HG03066 (cell line): ENCODE measurements around the gene HCN1.
"Not testable (repeated sequence)": the region's sequence is repeated elsewhere in the genome, so short reads cannot be mapped to it uniquely, and the experiment has no call there.

Experiments used
- ATAC-seq: cut with Tn5 transposase; IDR thresholded peaks from one replicate; pipeline ENCODE4 v1.9.1; 2021; ENCODE audit warnings: low read depth; ENCODE audit not compliant: unreplicated experiment

Gene HCN1

DNA sequence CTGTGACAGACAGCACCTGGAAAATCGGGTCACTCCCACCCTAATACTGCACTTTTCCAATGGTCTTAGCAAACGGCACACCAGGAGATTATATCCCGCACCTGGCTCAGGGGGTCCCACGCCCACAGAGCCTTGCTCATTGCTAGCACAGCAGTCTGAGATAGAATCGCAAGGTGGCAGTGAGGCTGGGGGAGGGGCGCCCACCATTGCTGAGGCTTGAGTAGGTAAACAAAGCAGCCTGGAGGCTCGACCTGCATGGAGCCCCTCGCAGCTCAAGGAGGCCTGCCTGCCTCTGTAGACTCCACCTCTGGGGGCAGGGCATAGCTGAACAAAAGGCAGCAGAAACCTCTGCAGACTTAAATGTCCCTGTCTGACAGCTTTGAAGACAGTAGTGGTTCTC, 383.6 kb downstream of the HCN1 start:
- ATAC-seq: not testable (repeated sequence)

DNA sequence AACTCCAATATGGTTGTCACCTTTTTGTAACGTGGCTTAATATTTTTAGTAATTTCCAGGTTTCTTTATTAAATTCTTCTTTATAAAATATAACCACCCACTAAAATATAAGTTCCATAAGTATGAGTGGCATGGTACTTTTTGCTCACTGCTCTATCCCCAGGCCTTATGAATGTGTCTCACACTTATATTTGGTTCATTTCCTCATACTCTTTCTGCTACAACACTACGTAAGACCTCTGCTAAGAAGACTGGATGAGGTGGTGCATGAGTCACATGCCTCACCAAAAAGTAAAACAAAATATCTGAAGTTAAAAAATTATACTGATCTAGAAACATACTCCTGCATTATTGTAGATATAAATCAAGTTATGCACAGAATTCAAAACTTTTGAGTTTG, 400.9 kb downstream of the HCN1 start:
- no peak for ATAC-seq

DNA sequence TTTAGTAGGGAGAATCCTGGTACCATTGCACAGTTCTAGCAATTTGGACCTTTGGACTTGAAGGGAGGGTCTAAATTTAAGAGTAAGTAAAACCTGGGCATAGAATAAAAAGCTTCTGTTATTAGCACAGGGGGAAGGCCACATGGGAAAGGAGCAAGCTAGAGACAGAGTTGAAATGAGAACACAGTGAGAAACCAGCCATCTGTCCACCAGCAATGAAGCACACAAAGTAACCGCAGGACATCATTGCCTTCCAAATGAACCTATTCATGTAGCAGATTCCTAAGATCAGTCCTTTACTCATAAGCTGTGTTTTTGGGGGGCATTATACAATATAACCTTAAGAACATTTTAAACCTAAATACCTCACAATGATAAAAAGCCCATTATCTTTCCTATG, 407.4 kb downstream of the HCN1 start:
- no peak for ATAC-seq

DNA sequence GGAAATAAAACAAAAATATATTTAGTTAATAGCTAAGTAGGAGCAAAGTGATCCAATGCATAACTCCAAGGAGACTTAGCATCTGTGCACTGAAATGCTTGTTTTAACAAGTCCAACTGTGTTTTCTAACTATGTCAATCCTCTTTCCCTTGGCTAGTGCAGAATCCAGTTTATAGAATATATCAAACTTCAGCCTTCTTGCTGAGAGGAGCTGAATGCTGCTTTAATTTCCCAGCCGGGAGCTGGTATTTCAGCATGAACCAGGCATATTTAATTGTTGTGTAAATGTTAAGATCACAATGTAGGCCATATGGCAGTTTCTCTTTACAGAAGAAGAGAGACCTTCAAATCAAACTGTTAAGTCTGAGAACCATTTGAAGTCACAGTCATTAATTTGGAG, 411.7 kb downstream of the HCN1 start:
- ATAC-seq: no peak

DNA sequence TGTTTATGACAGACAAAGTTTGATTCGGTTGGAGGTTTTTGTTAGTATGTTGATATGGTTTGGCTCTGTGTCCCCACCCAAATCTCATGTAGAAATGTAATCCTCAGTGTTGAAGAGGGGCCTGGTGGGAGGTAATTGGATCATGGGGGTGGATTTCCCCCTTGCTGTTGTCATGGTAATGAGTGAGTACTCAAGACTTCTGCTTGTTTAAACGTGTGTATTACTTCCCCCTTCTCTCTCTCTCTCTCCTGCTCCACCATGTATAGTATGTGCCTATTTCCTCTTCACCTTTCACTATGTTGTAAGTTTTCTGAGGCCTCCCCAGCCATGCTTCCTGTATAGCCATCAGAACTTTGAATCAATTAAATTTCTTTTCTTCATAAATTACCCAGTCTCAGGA, 415.1 kb downstream of the HCN1 start:
- no peak for ATAC-seq

DNA sequence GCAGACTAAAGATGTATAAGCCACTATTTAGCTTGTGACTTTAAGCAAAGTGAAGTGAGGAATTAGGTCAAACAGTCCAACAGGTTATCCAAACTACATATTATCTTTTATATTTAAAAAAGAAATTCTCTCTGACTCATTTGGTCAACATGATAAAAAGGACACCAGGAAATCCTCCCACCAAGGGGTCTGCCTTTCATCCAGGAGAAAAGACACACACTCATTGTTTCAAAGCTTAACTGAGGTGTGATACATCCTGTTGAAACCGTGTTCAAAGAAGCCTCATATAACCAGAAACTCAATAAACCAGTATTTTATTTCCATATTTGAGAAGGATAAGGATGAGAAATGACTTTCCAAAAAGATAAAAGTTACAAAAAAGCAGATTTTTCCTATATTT, 417.1 kb downstream of the HCN1 start:
- ATAC-seq: no peak

DNA sequence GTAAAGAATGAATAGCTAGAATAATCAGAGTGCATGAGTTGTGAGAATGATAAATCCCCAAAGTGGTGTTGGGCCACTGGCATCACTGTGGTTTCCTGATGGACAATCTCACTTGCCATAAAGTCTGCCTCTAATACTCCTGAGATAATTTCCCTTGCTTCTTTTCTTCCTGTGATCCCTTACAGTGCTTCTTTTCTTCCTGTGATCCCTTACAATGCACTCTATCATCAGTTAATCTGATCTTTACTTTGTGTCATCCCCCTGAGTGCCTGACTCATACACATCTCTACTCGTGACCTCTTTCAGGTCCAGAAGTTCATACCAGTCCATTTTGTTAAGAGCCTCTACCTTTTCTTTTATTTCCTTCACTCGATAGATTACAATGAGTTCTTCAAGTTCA, 418.3 kb downstream of the HCN1 start:
- no peak for ATAC-seq

DNA sequence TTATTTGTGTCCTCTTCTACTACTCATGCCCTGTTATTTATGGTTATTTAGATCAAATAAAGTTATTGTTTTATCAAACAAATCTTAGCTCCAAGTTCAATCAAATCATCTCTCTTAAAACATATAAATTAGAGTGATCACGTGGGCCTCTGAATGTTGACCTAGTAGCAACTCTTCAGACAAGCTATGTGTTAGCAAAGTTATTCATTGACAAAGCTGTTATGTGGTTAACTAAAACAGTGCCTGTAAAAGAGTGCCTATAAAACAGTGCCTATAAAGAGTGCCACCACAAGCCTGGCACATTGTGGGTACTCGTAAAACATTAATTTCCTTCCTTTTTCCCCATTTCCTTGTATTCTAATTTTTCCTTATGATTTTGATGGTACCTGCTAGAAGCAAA, 421.9 kb downstream of the HCN1 start:
- ATAC-seq: no peak

DNA sequence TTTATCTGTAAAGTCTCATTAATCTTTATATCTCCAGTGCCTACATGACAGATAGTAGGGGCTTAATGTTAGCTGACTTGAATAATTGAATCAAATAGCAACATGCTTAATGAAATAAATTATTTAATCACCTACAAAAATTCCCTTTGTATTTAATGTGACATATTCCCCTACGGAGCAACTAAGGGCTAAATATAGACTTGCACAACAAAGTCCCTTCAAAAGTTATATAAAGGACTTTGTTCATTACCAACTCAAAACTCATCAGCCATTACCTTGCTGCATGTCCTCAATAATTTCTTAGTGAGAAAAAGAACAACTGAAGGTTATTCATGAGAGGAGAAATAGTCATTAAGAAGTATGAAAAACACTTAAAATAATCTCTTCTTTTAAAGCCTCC, 424.6 kb downstream of the HCN1 start:
- ATAC-seq: no peak

DNA sequence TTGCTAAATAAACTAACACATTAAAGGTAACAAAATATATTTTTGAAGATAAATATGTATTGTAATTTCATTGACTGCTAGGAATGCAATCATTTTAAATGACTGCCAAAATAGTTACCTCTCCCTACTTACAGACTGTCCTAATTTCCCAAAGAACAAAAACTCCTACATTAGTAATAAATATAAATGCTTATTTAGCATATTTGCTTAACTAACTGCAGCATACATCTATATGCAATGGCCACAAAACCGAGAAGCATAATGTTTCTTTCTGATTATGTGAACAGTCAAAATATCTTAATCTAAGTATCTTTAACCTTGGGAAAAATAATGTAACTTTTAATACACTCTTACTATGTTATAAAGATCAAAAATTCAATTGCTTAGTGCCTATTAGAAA, 431.7 kb downstream of the HCN1 start:
- ATAC-seq: no peak

DNA sequence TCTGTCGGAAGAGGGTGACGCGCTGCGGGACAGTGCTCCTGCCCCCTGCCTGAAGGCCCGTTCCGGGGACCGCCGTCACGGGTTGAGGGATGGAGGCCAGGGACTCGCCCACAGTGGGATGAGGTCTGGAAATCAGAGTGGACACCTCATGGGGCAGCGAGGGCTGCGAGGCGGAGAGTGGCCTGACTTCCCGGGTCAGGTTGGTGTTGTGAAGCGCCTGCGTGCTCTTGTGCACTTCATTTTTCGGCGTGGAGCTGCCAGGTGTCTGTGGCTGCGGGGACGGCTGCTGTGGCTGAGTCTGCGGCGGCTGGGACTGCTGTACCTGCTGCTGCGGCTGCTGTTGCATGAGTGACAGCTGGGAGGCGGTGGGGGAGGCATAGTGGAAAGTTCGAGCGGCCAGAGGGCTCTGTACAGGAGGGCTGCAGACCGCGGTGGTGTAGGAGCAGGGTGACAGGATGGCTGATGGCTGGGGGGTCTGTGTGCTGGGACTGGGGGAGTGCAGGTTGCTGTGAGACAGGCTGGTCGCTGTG, 434.1 kb downstream of the HCN1 start:
- no peak for ATAC-seq

DNA sequence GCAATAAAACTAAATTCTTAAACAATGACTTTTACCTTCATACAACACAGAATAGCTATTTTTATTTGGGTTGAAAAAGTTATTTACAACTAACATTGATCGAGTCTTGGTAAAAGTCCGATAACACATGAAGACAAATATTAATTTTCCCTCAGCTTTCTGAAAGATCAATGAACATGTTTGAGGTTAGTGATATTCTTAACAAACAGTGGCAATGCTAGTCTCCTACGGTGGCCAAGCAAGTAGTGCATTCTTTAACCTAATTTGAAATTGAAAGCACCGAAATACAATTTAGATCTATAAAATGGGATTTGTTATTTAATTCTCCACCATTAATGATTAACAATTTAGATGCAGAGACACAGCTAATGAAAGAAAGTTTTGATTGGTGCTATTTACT, 435.1 kb downstream of the HCN1 start:
- no peak for ATAC-seq

DNA sequence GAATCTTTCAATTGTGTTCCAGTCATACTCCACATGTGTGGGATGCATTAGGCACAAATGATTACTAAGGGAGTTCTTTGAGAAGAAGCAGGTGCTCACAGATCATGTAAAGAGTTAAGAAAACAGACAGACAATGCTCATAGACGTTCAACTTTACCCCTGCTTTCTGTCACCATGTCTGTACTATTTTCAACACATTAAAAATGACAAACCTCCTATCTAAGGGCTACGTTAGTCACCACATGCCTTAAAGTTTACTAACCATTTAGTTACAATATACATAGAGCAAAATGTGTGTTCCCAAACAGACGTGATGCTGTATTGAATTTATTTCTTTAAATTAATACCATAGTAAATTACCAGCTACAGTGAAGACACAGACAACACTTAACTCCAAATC, 435.9 kb downstream of the HCN1 start:
- ATAC-seq: no peak

DNA sequence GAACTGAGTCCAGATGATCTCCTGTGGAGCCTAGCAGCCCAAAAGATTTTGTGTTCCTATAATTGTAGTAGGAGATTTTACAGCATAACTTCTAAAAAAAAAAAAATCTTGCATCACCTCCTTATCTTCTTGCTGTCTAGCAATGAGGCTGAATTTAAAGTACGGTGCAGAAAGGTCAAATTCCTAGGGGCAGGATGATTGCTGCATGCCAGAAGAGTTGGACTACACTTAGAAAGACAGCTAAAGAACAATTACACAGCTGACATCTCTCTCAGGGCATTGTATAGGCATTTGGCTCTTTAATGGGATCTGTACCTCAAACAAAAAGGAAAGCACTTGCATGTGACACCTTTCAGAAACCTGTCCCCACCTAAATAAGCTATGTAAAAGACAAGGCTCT, 443.2 kb downstream of the HCN1 start:
- no peak for ATAC-seq

DNA sequence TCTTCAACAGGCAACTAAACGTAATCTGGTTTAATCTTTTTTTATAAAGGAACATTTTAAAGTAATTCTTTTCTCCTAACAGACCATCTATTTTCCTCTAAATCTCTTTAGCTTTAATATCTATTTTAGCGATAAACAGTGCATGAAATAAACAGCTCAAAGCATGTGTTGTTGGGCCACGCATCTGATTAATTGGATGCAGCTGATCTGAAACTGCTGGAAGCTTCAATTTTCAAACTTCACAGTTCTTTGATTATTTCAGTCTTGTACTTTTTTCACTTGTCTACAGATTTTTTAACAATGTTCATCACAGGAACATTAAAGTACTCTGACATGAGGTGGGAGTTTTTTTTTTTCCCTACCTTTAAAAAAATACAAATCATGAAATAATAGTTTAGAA, 443.6 kb downstream of the HCN1 start:
- no peak for ATAC-seq

DNA sequence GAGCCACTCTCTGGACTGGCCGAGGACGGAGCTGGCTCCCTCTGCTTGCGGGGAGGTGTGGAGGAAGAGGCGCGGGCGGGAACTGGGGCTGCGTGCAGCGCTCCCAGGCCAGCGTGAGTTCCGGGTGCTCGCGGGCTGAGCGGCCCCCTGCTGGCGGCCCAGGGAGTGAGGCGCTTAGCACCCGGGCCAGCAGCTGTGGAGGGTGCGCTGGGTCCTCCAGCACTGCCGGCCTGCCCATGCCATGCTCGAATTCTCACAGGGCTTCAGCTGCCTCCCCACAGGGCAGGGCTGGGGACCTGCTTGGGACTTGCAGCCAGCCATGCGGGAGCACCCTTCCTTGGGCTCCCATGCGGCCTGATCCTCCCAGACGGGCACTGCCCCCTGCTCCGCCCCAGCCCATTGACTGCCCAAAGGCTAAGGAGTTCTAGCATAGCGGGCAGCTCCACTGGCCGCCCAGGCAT, 470.6 kb downstream of the HCN1 start:
- no peak for ATAC-seq

DNA sequence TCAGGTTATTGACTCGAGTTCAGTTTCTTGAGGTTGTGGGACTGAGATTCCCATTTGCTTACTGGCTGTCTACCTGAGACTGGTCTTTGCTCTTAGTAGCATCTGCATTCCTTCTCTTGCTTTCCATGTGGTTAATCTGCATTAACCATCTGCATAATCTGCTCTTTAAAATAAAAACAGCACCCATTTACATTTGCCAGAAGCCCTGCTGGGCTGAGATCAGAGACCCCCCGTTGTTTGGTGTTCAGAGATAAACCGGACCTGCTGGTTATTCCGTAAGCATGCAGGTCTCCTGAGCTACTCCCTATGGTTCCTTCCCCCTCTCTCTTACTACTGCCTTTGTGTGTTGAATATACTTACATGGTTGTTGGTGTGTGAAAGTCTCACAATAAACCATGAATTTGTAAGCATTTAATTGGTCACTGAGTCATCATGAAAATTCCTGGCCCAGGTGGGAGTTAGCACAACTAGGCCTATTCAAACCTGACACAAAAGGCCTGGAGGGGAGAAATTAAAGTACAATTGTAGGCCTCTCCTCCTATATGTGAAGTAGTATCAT, 490.7 kb downstream of the HCN1 start:
- no peak for ATAC-seq
